Caco-2 (cell line): ENCODE measurements around the gene MID2. TPM values are rescaled to one million over a fixed set of nuclear protein-coding genes. Genes with fewer than 3 reads are reported as not detected.

ENCODE experiments used
- BruUV-seq: library from RNA; stranded (reverse); fragments of 400-500 nt; replicated peaks from 2 replicates; lab custom pipeline; 2021; lab: Mats Ljungman, UMichigan
- CTCF ChIA-PET: fragments of 300-600 bp; sonication (Branson Sonifier 250); formaldehyde crosslinking; loops from one replicate; lab custom pipeline; 2022; ENCODE audit warnings: antibody characterized with exemption; lab: Charles Lee
- POLR2A ChIA-PET: fragments of 300-600 bp; sonication (Branson Sonifier 250); formaldehyde crosslinking; loops from one replicate; lab custom pipeline; 2022; ENCODE audit warnings: antibody characterized with exemption; lab: Charles Lee
- DNase-seq, 2 experiments: peaks; one replicate each; pipeline versions ENCODE4 v3.0.0 to v3.0.0-alpha.2; 2020 to 2022
- H3K27me3 ChIP-seq: replicated peaks from 2 replicates; pipeline ENCODE4 v1.6.0; 2011; ENCODE audit warnings: low read length; ENCODE audit not compliant: control insufficient read depth, insufficient read depth
- H3K36me3 ChIP-seq: 2 replicates; pipeline ENCODE4 v1.5.1; 2011; ENCODE audit warnings: low read length; ENCODE audit not compliant: control insufficient read depth, insufficient read depth
- H3K4me1 ChIP-seq: fragments of 250-450 bp; sonication (Bioruptor Pico); 2 replicates; pipeline ENCODE4 v1.5.1; 2020; ENCODE audit warnings: mild to moderate bottlenecking
- H3K4me3 ChIP-seq: 2 replicates; pipeline ENCODE4 v1.5.1; 2011; ENCODE audit warnings: low read depth, mild to moderate bottlenecking, control low read depth, low read length
- H3K9me3 ChIP-seq: fragments of 250-450 bp; sonication (Bioruptor Pico); 2 replicates; pipeline ENCODE4 v1.5.1; 2020; ENCODE audit warnings: mild to moderate bottlenecking, moderate library complexity
- H3K27ac Mint-ChIP-seq: one replicate; pipeline ENCODE4 v1.8.0; 2022; ENCODE audit warnings: mixed read lengths; ENCODE audit not compliant: unreplicated experiment
- H3K27me3 Mint-ChIP-seq: one replicate; pipeline ENCODE4 v1.8.0; 2022; ENCODE audit warnings: mixed read lengths; ENCODE audit not compliant: insufficient read depth, unreplicated experiment
- H3K36me3 Mint-ChIP-seq: one replicate; pipeline ENCODE4 v1.8.0; 2022; ENCODE audit warnings: mild to moderate bottlenecking, mixed read lengths; ENCODE audit not compliant: insufficient read depth, unreplicated experiment
- H3K4me1 Mint-ChIP-seq: one replicate; pipeline ENCODE4 v1.8.0; 2022; ENCODE audit warnings: low read depth, mixed read lengths; ENCODE audit not compliant: unreplicated experiment
- H3K4me3 Mint-ChIP-seq: one replicate; pipeline ENCODE4 v1.8.0; 2022; ENCODE audit warnings: mild to moderate bottlenecking, moderate library complexity, mixed read lengths; ENCODE audit not compliant: unreplicated experiment
- H3K9me3 Mint-ChIP-seq: one replicate; pipeline ENCODE4 v1.8.0; 2022; ENCODE audit warnings: mixed read lengths; ENCODE audit not compliant: unreplicated experiment
- intact Hi-C: fragments of 100-400 bp; cut with micrococcal nuclease; formaldehyde crosslinking; loops from one replicate; pipeline ENCODE4 v1.10.0; 2022; ENCODE audit not compliant: unreplicated experiment
- total RNA-seq: library from RNA; stranded (reverse); gene quantifications from 2 replicates; pipeline ENCODE4 v1.2.3, GENCODE V29; 2022
- TF ChIP-seq, protein P1 (sequence below), 2 experiments: fragments of 200-600 bp in 1 of 2; IDR thresholded peaks; 1 replicate in 1 of 2; 2 replicates in 1 of 2; pipeline versions ENCODE4 v1.5.1 to v1.8.0; 2011 to 2022; ENCODE audit warnings: antibody characterized with exemption in 1 of 2, control low read depth in 1 of 2, inconsistent platforms in 1 of 2, low read depth in 1 of 2, low read length in 1 of 2, mild to moderate bottlenecking in 1 of 2, moderate library complexity in 1 of 2; ENCODE audit not compliant: insufficient read depth in 1 of 2, severe bottlenecking in 1 of 2, unreplicated experiment in 1 of 2

The MID2 gene
- total RNA-seq, 1 experiment from 2014 or later: 1.9 TPM

DNA sequence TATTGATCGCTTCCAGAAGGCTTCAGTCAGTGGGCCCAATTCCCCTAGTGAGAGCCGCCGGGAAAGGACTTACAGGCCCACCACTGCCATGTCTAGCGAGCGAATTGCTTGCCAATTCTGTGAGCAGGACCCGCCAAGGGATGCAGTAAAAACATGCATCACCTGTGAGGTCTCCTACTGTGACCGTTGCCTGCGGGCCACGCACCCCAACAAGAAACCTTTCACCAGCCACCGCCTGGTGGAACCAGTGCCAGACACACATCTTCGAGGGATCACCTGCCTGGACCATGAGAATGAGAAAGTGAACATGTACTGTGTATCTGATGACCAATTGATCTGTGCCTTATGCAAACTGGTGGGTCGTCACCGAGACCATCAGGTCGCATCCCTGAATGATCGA is 15.3 kb downstream of the MID2 start:
- no peak overlapping the region for H3K4me3 ChIP-seq
- no peaks in the 10 kb centered on the region for H3K27me3 Mint-ChIP-seq
- no peaks in the 10 kb centered on the region for H3K36me3 Mint-ChIP-seq
- H3K9me3 Mint-ChIP-seq: no peaks in the 10 kb centered on the region
- H3K27ac Mint-ChIP-seq: no peak overlapping the region
- no peaks in the 10 kb centered on the region for H3K4me1 Mint-ChIP-seq
- H3K9me3 ChIP-seq: no peaks in the 10 kb centered on the region
- intact Hi-C loops: no loop called here
- CTCF ChIA-PET: no interaction called here
- no peaks in the 10 kb centered on the region for H3K36me3 ChIP-seq
- POLR2A ChIA-PET: no interaction called here
- H3K4me1 ChIP-seq: no peaks in the 10 kb centered on the region
- TF ChIP-seq, protein P1, sequence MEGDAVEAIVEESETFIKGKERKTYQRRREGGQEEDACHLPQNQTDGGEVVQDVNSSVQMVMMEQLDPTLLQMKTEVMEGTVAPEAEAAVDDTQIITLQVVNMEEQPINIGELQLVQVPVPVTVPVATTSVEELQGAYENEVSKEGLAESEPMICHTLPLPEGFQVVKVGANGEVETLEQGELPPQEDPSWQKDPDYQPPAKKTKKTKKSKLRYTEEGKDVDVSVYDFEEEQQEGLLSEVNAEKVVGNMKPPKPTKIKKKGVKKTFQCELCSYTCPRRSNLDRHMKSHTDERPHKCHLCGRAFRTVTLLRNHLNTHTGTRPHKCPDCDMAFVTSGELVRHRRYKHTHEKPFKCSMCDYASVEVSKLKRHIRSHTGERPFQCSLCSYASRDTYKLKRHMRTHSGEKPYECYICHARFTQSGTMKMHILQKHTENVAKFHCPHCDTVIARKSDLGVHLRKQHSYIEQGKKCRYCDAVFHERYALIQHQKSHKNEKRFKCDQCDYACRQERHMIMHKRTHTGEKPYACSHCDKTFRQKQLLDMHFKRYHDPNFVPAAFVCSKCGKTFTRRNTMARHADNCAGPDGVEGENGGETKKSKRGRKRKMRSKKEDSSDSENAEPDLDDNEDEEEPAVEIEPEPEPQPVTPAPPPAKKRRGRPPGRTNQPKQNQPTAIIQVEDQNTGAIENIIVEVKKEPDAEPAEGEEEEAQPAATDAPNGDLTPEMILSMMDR (IDR thresholded peaks at IDR 0.05; ENCODE audit: insufficient read depth in 1 of 2, low read depth in 1 of 2, low read length in 1 of 2, severe bottlenecking in 1 of 2, unreplicated experiment in 1 of 2): no peak
- H3K4me3 Mint-ChIP-seq: no peak overlapping the region
- H3K27me3 ChIP-seq: no peaks in the 10 kb centered on the region
- no TSS peak for BruUV-seq
- DNase-seq: no peak

DNA sequence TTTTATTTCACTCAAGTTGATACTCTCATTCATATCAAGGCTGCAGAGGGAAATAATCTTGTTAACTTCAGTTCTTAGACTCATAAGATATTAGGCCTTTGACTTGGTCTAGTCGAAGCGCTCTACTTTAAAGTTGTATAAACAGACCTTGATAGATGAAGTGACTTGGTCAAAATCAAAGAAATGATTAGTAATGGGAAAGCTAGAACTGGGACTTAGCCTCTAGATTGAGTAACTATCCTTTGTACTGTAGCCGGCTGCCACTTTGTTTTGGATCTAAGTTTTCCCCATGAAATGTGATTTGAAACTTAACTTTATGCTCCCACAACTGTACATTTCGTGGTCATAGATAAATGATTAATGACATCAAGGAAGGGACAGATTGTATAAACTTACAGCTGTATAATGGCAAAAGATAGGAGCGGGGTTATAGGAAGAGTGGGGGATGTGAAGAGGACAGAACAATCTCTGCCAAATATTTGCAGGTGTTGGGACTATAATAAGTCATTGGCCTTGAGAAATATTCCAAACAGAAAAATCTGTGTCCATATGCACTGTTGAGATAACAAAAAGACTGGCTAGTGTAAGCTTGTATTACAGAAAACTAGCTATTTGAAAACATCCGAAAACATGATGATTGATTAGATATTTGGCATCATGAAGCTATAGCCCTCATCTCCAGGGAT is 17.2 kb downstream of the MID2 start:
- no peaks in the 10 kb centered on the region for H3K27me3 Mint-ChIP-seq
- no peak for DNase-seq
- intact Hi-C loops: no loop called here
- no peak overlapping the region for H3K27ac Mint-ChIP-seq
- no TSS peak for BruUV-seq
- Histone ChIP-seq H3K27me3 (no peaks in the 10 kb centered on the region), H3K9me3 (no peaks in the 10 kb centered on the region), H3K4me1 (no peaks in the 10 kb centered on the region), H3K36me3 (no peaks in the 10 kb centered on the region), H3K4me3 (no peak overlapping the region)
- TF ChIP-seq, protein P1 (IDR thresholded peaks at IDR 0.05; ENCODE audit: insufficient read depth in 1 of 2, low read depth in 1 of 2, low read length in 1 of 2, severe bottlenecking in 1 of 2, unreplicated experiment in 1 of 2): no peak
- H3K4me1 Mint-ChIP-seq: no peaks in the 10 kb centered on the region
- POLR2A ChIA-PET: no interaction called here
- CTCF ChIA-PET: no interaction called here
- no peaks in the 10 kb centered on the region for H3K36me3 Mint-ChIP-seq
- H3K4me3 Mint-ChIP-seq: no peak overlapping the region
- H3K9me3 Mint-ChIP-seq: no peaks in the 10 kb centered on the region

DNA sequence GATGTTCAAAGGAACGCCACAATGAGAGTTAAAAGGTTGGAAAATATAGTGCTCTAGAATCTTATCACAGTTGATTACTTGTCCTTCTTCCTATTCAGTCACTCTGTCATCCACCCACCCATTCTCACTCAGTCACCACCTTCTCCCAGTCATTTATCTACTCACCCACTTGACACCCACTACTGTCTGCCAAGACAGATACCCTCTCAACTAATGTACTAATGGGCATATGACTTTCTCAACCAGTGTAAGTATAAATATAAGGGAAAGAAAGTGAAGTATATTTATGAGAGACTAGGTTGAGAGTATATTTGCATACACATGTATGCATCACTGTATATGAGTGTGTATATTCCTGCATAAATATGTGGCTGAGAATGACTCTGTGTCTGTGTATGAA is 20.0 kb downstream of the MID2 start:
- intact Hi-C loops: no loop called here
- no peaks in the 10 kb centered on the region for H3K4me1 Mint-ChIP-seq

More for the DNA sequence above, 20.0 kb downstream of the MID2 start:
- no peaks in the 10 kb centered on the region for H3K36me3 ChIP-seq
- CTCF ChIA-PET: no interaction called here
- H3K9me3 Mint-ChIP-seq: no peaks in the 10 kb centered on the region
- DNase-seq: no peak
- no peak overlapping the region for H3K4me3 ChIP-seq
- no peak overlapping the region for H3K4me3 Mint-ChIP-seq
- POLR2A ChIA-PET: no interaction called here
- no peaks in the 10 kb centered on the region for H3K4me1 ChIP-seq
- H3K27me3 ChIP-seq: no peaks in the 10 kb centered on the region
- no TSS peak for BruUV-seq
- H3K36me3 Mint-ChIP-seq: no peaks in the 10 kb centered on the region
- no peaks in the 10 kb centered on the region for H3K9me3 ChIP-seq
- H3K27me3 Mint-ChIP-seq: no peaks in the 10 kb centered on the region
- TF ChIP-seq, protein P1 (IDR thresholded peaks at IDR 0.05; ENCODE audit: insufficient read depth in 1 of 2, low read depth in 1 of 2, low read length in 1 of 2, severe bottlenecking in 1 of 2, unreplicated experiment in 1 of 2): no peak
- no peak overlapping the region for H3K27ac Mint-ChIP-seq
